ENCODE measurements around the gene APBA2.

DNA sequence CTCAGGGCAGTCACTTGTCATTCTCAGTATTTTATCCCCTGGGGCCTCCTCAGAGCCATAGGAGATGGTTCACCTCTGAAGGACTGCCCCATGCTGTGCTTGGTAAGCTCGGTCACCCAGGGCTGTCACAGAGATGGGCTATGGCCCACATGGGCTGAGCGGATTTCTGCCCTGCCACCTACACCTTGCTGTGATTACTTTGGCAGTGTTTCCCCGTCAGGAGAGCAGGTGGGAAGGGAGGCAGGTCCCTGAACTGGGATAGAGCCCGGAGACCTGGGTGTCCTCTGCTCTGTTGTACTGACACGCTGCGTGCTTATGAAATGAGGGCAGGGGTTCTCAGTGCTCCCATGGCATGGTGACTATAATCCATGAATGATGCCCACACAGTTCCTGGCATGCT is 48.9 kb downstream of the APBA2 start:
- TF ChIP-seq, protein P1, sequence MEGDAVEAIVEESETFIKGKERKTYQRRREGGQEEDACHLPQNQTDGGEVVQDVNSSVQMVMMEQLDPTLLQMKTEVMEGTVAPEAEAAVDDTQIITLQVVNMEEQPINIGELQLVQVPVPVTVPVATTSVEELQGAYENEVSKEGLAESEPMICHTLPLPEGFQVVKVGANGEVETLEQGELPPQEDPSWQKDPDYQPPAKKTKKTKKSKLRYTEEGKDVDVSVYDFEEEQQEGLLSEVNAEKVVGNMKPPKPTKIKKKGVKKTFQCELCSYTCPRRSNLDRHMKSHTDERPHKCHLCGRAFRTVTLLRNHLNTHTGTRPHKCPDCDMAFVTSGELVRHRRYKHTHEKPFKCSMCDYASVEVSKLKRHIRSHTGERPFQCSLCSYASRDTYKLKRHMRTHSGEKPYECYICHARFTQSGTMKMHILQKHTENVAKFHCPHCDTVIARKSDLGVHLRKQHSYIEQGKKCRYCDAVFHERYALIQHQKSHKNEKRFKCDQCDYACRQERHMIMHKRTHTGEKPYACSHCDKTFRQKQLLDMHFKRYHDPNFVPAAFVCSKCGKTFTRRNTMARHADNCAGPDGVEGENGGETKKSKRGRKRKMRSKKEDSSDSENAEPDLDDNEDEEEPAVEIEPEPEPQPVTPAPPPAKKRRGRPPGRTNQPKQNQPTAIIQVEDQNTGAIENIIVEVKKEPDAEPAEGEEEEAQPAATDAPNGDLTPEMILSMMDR (IDR thresholded peaks at IDR 0.05; ENCODE audit: low read length): no peak
- no peak for TF ChIP-seq EZH2phosphoT487 (IDR thresholded peaks at IDR 0.05; ENCODE audit: low read length)
- TF ChIP-seq EZH2 (optimal IDR thresholded peaks at IDR 0.05; ENCODE audit: low read depth, low read length): no peak

Measured in MM.1S (cell line).